Hindlimb muscle (tissue), 1 donor: ENCODE results near the gene EEF2K. TPM values are rescaled to one million over a fixed set of nuclear protein-coding genes. Genes with fewer than 3 reads are reported as not detected.
"Not testable (repeated sequence)": the region's sequence is repeated elsewhere in the genome, so short reads cannot be mapped to it uniquely, and the experiment has no call there.

Experiments used
- DNase-seq: peaks from one replicate; pipeline ENCODE4 v3.0.0-alpha.2; 2013
- polyA plus RNA-seq: library from polyadenylated mRNA; unstranded; fragments of 120-200 nt; gene quantifications from one replicate; pipeline ENCODE4 v1.2.1, GENCODE V29; 2013; ENCODE audit not compliant: insufficient read length

The EEF2K gene
- polyA plus RNA-seq, 1 donor = 67.3 TPM

- DNase-seq = peak; percentile 100
Observed at GRCh38 chr16:22297114-22297870, 91.2 kb downstream of the EEF2K start, which contains the start of gene POLR3E. Gene POLR3E, plus strand, starts transcription at chr16:22297409. Its CDS starts 5,560 bp downstream, at chr16:22302969.

DNA sequence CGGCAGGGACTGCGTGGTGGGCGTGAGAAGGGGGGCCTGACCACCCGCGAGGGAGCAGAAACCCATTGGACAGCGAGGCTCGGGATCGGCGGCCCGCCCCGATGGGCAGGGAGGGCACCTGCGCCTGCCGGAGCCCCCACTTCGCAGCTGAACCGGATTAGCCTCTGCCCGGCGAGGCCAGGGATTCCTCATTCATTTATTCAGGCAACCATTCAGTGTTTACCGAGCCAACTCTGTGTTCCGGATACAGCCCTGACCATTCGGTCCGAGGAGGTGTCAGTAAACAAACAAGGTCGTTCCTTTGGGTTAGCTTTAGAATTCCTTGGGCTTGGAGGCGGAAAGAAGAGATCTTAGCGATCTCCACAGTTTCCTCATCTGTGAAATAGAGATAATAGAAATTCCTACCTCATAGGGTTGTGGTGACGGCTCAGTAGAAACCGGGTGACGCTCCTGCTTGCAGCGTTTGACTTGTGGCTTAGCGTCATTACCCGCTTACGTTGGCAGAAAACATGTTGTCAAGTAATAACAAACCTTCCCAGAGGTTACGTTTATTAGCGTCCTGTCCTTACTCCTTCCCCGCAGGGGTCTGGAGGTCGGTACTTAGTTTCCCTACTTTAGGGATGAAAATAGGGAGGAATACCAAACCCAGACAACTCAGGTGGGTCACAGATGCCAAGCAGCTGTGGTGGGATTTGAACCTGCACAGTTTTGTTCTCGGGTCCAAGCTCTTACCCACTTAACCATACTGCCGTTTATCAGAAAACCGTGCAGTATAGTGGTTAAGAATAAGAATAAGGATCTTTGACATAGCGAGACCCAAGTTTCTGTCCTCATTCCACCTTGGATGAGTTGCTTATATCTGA lies 92.0 kb downstream of the EEF2K start:
- DNase-seq = peak; percentile 74

DNA sequence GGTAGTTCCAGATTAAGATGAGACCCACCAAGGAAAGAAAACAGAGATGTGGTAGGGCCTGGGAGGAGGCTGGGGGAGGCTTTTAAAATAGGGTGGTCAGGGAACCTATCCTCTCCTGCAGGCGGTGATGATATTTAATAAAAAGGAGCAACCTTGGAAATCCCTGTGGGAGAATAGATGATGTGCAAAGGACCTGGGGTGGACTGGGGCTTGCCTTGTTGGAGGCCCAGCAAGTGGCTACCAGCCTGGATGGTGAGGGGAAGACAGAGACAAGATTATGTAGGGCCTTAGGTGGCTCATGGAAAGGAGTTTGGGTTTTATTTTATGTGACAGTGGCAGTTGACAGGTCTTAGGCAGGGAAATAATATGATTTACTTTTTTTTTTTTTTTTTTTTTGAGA lies 93.0 kb downstream of the EEF2K start:
- no peak for DNase-seq

DNA sequence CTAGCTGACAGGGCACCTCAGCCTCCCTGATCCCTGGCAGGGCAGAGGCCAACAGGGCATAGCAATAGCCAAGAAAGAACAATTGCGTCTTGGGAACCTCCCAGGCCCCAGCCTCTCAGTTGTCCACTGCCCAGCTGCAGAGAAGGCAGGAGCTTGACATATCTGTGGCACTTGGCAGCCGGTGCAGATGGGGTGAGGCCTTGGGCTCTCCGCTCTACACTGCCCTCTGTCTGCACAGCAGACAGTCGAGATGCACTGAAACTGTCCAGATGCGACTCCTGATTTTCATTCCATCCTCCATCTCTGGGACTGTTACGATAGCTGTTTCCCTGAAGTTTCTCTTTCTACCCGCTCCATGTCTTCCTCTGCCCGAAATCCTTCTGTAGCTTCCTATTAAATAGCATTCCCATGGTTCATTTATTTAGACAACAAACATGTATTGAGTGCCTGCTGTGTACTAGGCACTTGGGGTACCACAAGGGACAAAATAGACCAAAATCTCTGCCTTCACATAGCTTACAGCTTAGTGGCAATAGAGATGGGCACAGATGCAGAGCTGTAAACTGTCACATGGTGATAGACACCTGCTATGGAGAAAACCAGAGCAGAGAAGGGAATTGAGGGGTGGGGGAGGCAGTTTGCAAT lies 94.5 kb downstream of the EEF2K start:
- DNase-seq = peak; percentile 19

- DNase-seq = not testable (repeated sequence)
Observed at GRCh38 chr16:22301423-22301822, 95.3 kb downstream of the EEF2K start.

- DNase-seq = no peak
Observed at GRCh38 chr16:22302776-22303363, 96.8 kb downstream of the EEF2K start.

DNA sequence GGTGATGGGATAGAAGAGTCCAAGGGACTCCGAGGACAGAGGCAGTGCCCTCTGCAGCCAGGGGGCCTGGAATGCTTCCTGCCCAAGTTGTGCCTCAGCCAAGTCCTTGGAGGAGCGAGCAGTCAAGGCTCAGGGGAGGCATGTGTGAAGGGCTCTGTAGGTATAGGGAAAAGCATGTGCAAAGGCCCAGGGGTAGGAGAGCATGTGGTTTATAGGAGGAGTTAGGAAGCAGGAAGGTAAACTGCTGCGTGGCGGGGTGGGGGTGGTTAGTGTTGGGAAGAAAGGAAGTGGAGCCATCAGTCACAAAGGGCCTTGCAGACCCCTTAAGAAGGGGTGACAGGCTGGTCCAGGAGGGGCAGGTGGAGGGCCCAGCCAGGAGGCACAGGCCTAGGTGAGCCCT lies 98.3 kb downstream of the EEF2K start:
- DNase-seq = no peak

GRCh38 chr16:22306788-22307187 lies 100.7 kb downstream of the EEF2K start:
- DNase-seq = no peak

GRCh38 chr16:22307838-22308237 lies 101.8 kb downstream of the EEF2K start:
- no peak for DNase-seq

DNA sequence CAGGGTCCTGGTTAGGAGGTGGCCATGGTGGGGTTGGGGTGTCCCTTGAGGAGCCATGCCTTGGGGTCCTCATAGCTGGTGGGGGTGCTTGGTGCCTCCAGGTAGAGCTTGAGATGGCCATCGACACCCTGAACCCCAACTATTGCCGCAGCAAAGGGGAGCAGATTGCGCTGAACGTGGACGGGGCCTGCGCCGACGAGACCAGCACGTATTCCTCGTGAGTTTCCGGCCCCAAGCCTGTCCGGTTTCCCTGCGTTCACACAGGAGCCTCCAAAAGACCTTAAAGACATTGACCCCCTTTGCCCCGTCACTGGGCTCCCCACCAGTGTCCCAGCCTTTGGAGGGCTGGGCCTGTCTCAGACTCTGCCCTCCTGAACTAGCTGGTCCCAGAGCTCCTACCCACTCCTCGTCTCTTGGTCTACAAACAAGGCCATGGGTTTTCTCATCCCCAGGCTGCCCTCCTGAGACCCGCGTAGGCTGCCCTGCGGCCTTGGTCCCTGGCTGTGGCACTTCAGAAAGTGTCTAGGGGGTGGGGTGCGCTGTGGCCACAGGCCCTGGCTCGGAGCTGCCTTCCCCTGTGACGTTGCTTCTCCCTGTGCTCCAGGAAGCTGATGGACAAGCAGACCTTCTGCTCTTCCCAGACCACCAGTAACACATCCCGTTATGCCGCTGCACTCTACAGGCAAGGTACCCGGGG lies 102.9 kb downstream of the EEF2K start:
- no peak for DNase-seq

GRCh38 chr16:22311520-22311919 lies 105.4 kb downstream of the EEF2K start:
- DNase-seq = no peak

DNA sequence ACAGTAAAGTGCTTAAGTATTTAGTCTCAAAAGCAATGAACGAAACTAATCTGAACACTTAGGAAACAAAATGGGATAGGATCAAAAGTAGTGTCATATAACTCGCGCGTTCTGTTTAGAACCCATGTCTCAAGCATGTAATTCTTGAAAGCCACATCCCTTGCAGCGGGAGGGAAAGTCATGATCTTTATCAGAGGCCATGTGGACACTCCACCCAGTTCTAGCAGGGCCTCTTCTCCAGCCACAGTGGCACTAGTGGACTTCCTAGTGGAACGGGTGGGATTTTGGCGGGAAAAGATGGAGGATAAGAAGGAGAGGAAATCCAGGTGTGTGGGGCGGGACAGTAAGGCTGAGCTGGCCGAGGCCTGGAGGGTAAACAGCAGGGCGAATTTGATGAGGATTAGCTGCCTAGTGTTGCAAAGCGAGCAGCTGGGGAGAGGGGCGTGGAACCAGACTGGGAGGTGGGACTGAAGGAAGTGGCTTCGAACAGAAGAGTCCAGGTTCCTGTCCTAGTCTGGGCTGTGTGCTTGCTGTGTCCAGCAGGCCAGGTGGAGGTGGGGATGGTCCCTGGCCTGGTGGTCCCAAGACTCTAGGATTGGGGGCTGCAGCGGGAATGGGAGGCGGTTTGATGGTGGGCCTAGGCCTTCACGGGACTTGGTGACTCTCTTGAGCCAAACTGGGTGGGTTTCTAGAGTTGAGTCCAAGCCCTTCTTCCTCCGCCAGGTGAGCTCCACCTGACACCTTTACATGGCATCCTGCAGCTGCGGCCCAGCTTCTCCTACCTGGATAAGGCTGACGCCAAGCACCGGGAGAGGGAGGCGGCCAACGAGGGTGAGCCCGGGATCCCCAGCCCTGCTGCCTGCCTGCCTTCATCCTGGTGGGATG lies 107.1 kb downstream of the EEF2K start:
- DNase-seq = no peak

DNA sequence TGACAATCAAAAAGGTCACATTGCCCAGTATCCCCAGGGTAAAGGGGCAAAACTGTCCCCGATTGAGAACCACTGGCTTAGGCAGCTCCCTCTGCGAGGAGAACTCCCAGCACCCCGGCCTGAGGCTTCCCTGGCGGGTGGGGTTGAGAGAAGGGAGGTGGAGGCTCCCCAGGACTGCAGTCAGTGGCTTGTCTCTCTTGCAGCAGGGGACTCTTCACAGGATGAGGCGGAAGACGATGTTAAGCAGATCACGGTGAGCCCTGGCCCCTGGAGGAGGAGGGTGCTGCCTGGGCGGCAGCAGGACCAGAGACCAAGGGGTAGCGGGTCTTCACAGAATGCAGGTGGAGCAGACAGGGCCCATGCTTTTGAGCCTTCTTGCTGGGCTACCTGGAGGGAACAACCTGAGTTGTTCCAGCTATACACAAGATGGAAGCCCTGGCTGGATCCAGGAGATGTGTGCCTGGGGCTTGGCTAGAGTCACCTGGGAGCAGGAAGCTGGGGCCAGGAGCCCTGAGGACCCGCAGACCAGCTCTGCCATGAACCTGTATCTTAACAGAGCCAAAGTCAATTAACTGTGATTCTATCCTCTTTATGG lies 107.9 kb downstream of the EEF2K start:
- DNase-seq = no peak

DNA sequence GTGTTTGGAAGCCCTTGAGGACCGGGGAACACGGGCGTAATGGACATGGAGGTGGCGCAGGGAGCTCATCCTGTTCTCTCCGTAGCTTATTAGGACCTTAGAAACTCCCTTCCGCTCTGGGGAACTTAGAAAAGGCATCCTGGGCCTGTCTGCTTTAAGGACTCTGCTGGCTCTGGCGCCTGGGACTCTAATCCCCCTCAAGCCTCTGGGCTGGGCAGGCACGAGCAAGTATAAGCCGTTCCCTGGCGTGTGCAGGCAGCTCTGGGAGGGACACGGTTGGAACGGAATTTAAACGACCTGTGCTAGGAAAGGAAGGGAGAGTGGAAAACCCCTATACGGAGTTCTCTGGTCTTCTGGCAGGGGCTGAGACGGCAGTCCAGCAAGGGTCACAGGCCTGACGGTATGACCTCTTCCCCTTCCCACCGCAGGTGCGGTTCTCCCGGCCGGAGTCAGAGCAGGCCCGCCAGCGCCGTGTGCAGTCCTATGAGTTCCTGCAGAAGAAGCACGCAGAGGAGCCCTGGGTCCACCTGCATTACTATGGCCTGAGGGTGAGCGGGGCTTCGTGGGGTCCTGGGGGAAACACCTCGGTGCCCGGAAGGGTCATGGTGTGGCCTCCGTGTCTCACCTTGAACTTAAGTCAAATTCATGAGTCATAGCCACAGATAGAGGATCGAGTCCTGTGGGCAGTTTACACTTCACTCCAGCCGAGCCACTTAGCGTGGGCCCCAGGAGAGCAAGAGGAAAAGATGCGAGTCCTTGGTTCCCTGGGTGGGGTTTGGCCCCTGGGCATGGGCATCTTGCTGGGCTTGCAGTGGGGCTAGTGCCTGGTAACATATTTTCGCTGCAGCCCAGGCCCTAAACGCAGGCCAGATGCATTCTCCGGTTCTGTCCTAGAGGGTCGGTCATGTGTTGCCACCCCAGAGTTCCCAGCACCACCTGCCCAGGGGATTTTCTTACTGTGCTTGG lies 108.9 kb downstream of the EEF2K start:
- no peak for DNase-seq

DNA sequence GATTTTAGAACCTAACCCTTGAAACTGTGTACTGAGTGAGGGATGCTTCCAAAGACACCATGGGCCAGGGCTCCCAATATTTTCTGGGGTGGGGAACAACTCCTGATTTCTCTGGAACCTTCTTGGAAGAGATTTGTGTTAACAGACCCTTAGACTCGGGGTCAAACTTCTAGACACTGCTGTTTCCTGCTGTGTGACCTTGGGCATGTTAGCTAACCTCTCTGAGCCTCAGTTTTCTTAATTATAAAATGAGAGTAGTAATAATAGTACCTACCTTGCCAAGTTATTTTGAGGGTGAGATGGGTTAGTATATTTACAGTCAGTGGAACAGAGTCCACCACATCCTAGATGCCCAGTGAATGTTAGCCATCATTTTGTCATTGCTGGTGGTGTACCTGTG lies 109.9 kb downstream of the EEF2K start:
- DNase-seq = no peak

- no peak for DNase-seq
Observed at GRCh38 chr16:22316411-22316811, 110.3 kb downstream of the EEF2K start.

DNA sequence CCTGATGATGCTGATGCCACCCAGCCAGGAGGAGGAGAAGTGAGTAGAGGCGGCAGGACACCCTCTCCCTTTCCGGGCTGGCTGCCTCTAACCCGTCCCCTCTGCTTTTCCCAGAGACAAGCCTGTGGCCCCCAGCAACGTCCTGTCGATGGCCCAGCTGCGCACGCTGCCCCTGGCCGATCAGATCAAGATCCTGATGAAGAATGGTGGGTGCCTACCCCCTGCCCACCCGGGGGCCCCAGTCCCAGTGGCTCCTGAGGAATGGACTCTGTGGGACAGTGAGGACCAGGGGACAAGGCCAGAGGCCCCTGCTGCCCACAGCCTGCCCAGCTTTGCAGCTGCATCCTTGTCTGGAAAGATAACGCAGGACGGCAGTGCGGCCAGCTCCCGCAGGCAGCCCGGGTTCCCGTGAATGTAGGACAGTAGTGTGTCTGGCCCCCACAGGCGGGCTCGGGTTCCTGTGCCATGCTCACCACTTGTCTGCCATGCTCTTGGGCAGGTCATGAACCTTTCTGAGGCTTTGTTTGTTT lies 111.0 kb downstream of the EEF2K start:
- no peak for DNase-seq

DNA sequence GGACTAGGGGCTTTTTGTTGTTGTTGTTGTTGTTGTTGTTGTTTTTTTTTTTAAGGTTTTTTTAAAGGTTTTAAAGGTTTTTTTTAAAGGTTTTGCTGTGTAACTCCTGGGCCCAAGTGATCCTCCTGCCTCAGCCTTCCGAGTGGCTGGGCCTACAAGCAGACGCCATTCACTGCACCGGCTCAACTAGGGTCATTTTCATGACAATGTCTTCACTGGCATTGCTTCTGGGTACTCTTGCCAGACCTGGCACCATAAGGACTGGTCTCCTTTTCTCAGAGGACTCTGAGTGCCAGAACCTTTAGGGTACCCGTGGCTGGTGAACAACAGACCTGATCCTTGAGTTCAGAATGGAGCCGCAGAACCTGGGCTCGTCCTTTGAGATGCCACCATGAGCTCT lies 111.5 kb downstream of the EEF2K start:
- no peak for DNase-seq

- DNase-seq = no peak
Observed at GRCh38 chr16:22318690-22319358, 112.7 kb downstream of the EEF2K start.
